Endodermal cell (in vitro differentiated cells): ENCODE results near the gene MOCS3. TPM values are rescaled to one million over a fixed set of nuclear protein-coding genes. Genes with fewer than 3 reads are reported as not detected.

ENCODE experiments used
- DNase-seq: peaks from one replicate; pipeline ENCODE4 v3.0.0-alpha.2; 2017
- H3K27ac ChIP-seq: 2 replicates; pipeline ENCODE4 v1.5.1; 2013; ENCODE audit warnings: mild to moderate bottlenecking, low read depth, low read length, moderate library complexity
- H3K27me3 ChIP-seq: 2 replicates; pipeline ENCODE4 v1.6.1; 2013; ENCODE audit warnings: mild to moderate bottlenecking, low read length, moderate library complexity; ENCODE audit not compliant: insufficient read depth, control insufficient read depth, poor library complexity, severe bottlenecking
- H3K36me3 ChIP-seq: 2 replicates; pipeline ENCODE4 v1.7.0; 2013; ENCODE audit warnings: mild to moderate bottlenecking, low read length, moderate library complexity; ENCODE audit not compliant: control insufficient read depth, insufficient read depth
- H3K4me1 ChIP-seq: one replicate; pipeline ENCODE4 v1.7.0; 2013; ENCODE audit warnings: low read length; ENCODE audit not compliant: control insufficient read depth, insufficient read depth
- H3K4me3 ChIP-seq: 2 replicates; pipeline ENCODE4 v1.5.1; 2013; ENCODE audit warnings: mild to moderate bottlenecking, low read length, moderate library complexity
- H3K9ac ChIP-seq: 2 replicates; pipeline ENCODE4 v1.6.1; 2013; ENCODE audit warnings: mild to moderate bottlenecking, low read length, moderate library complexity; ENCODE audit not compliant: poor library complexity, severe bottlenecking; ENCODE audit errors: extremely low read depth
- H3K9me3 ChIP-seq: 2 replicates; pipeline ENCODE4 v1.6.1; 2013; ENCODE audit warnings: mild to moderate bottlenecking, low read length, moderate library complexity; ENCODE audit not compliant: control insufficient read depth
- H3K27ac Mint-ChIP-seq: 2 replicates; pipeline ENCODE4 v1.8.0; 2020; ENCODE audit warnings: mixed read lengths
- H3K27me3 Mint-ChIP-seq: 2 replicates; pipeline ENCODE4 v1.8.0; 2021; ENCODE audit warnings: mild to moderate bottlenecking, mixed read lengths; ENCODE audit not compliant: insufficient read depth
- H3K36me3 Mint-ChIP-seq: 2 replicates; pipeline ENCODE4 v1.8.0; 2020; ENCODE audit warnings: low read depth, mixed read lengths
- H3K4me1 Mint-ChIP-seq: 2 replicates; pipeline ENCODE4 v1.8.0; 2020; ENCODE audit warnings: mixed read lengths
- H3K4me3 Mint-ChIP-seq: 2 replicates; pipeline ENCODE4 v1.8.0; 2020; ENCODE audit warnings: mild to moderate bottlenecking, moderate library complexity, mixed read lengths
- H3K9me3 Mint-ChIP-seq: 2 replicates; pipeline ENCODE4 v1.8.0; 2020; ENCODE audit warnings: mild to moderate bottlenecking, mixed read lengths
- WGBS, 2 experiments: methylation state at CpG; one replicate each; pipeline versions ENCODE4 v1.1.5 to v1.1.7; 2013; ENCODE audit warnings: missing lambda C conversion rate in 2 of 2, mixed read lengths in 1 of 2; ENCODE audit not compliant: insufficient coverage in 1 of 2, insufficient read length in 1 of 2; 5-methylcytosine and 5-hydroxymethylcytosine counted together
- total RNA-seq, 2 donors: library from RNA; stranded (reverse); fragmentation: NEBNext Ultra II Directional in 1 of 2; extraction: Animal tissue kit (Norgen Biotek cat#: 25700) in 1 of 2; gene quantifications; 2 replicates in 1 of 2; 3 replicates in 1 of 2; pipeline ENCODE4 v1.2.1, GENCODE V29; 2021
- TF ChIP-seq, protein P1 (sequence below): fragments of 200-600 bp; sonication (generic); conservative IDR thresholded peaks from 2 replicates; pipeline ENCODE4 v1.5.0; 2021; ENCODE audit warnings: antibody characterized with exemption, mild to moderate bottlenecking

MOCS3 gene
- total RNA-seq, 2 donors from 2014 or later: 4.7 to 5.5 TPM

DNA sequence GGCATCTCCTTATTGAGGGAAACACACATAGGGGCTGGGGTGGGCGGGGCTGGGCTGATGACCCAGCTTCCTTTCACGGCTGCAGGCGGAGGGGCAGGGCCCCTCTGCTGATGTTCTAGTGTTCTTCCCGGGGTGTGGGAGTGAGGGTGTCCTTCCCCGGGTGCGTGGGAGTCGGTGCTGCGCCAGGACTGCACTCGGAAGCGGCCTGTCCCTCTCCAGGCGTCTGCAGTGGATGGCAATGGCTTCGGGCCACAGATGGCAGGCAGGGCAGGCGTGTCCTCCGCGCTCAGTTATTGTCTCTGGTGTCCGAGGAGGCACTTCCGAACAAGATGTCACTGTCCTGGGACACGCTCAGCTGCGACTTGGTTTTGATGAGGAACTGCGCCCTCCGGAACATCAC lies 45.1 kb downstream of the MOCS3 start:
- DNase-seq: no peak
- 87 to 93% methylated on average over 19 to 21 of the region's 21 CpGs for WGBS, 2 experiments
- Histone ChIP-seq H3K27ac (peak overlapping the region; percentile 66), H3K4me1 (no peaks in the 10 kb centered on the region), H3K27me3 (no peaks in the 10 kb centered on the region), H3K9ac (no peak overlapping the region), H3K36me3 (peaks cover 63% of the 10 kb centered on the region), H3K4me3 (no peak overlapping the region), H3K9me3 (no peaks in the 10 kb centered on the region)
- H3K27ac Mint-ChIP-seq: no peak overlapping the region
- TF ChIP-seq, protein P1, sequence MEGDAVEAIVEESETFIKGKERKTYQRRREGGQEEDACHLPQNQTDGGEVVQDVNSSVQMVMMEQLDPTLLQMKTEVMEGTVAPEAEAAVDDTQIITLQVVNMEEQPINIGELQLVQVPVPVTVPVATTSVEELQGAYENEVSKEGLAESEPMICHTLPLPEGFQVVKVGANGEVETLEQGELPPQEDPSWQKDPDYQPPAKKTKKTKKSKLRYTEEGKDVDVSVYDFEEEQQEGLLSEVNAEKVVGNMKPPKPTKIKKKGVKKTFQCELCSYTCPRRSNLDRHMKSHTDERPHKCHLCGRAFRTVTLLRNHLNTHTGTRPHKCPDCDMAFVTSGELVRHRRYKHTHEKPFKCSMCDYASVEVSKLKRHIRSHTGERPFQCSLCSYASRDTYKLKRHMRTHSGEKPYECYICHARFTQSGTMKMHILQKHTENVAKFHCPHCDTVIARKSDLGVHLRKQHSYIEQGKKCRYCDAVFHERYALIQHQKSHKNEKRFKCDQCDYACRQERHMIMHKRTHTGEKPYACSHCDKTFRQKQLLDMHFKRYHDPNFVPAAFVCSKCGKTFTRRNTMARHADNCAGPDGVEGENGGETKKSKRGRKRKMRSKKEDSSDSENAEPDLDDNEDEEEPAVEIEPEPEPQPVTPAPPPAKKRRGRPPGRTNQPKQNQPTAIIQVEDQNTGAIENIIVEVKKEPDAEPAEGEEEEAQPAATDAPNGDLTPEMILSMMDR: no peak
- no peaks in the 10 kb centered on the region for H3K4me1 Mint-ChIP-seq
- H3K4me3 Mint-ChIP-seq: no peak overlapping the region
- no peaks in the 10 kb centered on the region for H3K9me3 Mint-ChIP-seq
- no peaks in the 10 kb centered on the region for H3K27me3 Mint-ChIP-seq
- peaks cover 60% of the 10 kb centered on the region for H3K36me3 Mint-ChIP-seq

DNA sequence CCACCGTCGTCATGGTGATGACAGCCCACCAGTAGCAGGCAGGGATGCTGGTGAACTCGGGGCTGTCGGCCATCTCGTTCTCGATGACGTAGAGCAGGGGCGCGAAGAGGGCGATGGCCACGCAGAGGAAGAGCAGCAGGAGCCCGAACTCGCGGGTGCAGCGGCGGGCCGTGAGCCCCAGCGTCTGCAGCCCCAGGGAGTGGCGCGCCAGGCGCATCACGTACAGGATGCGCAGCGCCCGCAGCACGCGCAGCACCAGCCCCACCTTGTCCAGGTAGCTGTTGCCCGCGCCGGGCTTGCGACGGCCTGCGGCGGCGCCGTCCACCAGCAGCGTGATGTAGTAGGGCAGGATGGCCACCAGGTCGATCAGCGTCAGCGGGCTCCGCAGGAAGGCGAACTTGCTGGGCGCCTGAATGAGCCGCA lies 45.7 kb downstream of the MOCS3 start:
- no peak for DNase-seq
- H3K27ac ChIP-seq: no peak overlapping the region
- peaks cover 66% of the 10 kb centered on the region for H3K36me3 Mint-ChIP-seq
- H3K36me3 ChIP-seq: peaks cover 69% of the 10 kb centered on the region
- no peak overlapping the region for H3K4me3 ChIP-seq
- H3K9me3 ChIP-seq: no peaks in the 10 kb centered on the region
- H3K4me1 Mint-ChIP-seq: no peaks in the 10 kb centered on the region
- no peaks in the 10 kb centered on the region for H3K4me1 ChIP-seq
- no peak overlapping the region for H3K27ac Mint-ChIP-seq
- H3K9me3 Mint-ChIP-seq: no peaks in the 10 kb centered on the region
- TF ChIP-seq, protein P1: peak; percentile 21
- H3K4me3 Mint-ChIP-seq: no peak overlapping the region
- H3K27me3 Mint-ChIP-seq: no peaks in the 10 kb centered on the region
- WGBS, 2 experiments: 94 to 96% methylated on average over 33 to 44 of the region's 44 CpGs
- H3K27me3 ChIP-seq: no peaks in the 10 kb centered on the region
- H3K9ac ChIP-seq: no peak overlapping the region

DNA sequence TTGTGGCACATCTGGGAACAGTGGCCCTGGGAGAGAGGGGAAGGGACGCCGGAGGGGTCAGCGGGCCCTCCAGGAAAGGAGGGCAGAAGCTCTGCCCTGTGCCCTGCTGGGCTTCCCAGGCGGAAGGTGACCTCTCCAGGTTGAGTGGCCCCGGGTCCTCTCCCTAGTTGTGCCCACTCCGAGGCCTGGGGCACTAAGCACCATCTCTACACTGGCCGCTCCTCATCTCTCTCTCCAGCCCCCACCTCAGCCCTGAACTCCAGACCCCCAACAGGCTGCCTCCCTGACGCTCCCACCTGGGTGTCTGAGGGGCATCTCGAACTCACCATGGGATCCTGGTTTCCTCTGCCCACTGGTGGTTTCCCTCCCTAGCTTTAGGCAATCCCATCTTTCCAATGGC lies 46.2 kb downstream of the MOCS3 start:
- Mint-ChIP-seq H3K27ac (peak overlapping the region; percentile 8), H3K4me3 (no peak overlapping the region), H3K36me3 (peaks cover 69% of the 10 kb centered on the region), H3K4me1 (no peaks in the 10 kb centered on the region), H3K9me3 (no peaks in the 10 kb centered on the region), H3K27me3 (no peaks in the 10 kb centered on the region)
- Histone ChIP-seq H3K27ac (no peak overlapping the region), H3K27me3 (no peaks in the 10 kb centered on the region), H3K9me3 (no peaks in the 10 kb centered on the region), H3K4me3 (no peak overlapping the region), H3K9ac (no peak overlapping the region), H3K4me1 (no peaks in the 10 kb centered on the region), H3K36me3 (peaks cover 73% of the 10 kb centered on the region)
- no peak for DNase-seq
- TF ChIP-seq, protein P1: no peak
- WGBS, 2 experiments: 95 to 97% methylated on average over 6 to 9 of the region's 9 CpGs
